ENCODE results near the gene RBP2. TPM values are rescaled to one million over a fixed set of nuclear protein-coding genes. Genes with fewer than 3 reads are reported as not detected.

The RBP2 gene
- polyA plus RNA-seq, 3 donors: 0.57 to 1.2 (median 0.58) TPM

- no peak for DNase-seq
Observed at GRCh38 chr3:139491027-139491700, 14.8 kb upstream of the RBP2 start.

GRCh38 chr3:139482206-139482605 is 5.9 kb upstream of the RBP2 start:
- DNase-seq: no peak

GRCh38 chr3:139481116-139481515 is 4.8 kb upstream of the RBP2 start:
- DNase-seq: no peak

- no peak for DNase-seq
Observed at GRCh38 chr3:139480585-139480984, 4.3 kb upstream of the RBP2 start.

GRCh38 chr3:139477710-139478640 is 1.7 kb upstream of the RBP2 start:
- DNase-seq: no peak

- DNase-seq: no peak
Observed at GRCh38 chr3:139473155-139473771, 3.1 kb downstream of the RBP2 start.

GRCh38 chr3:139472380-139473010 is 3.8 kb downstream of the RBP2 start:
- DNase-seq: peak; percentile 64

- no peak for DNase-seq
Observed at GRCh38 chr3:139470199-139470598, 6.1 kb downstream of the RBP2 start.

- DNase-seq: no peak
Observed at GRCh38 chr3:139468399-139468798, 7.9 kb downstream of the RBP2 start.

GRCh38 chr3:139466360-139466759 is 10.0 kb downstream of the RBP2 start:
- no peak for DNase-seq

- DNase-seq: no peak
Observed at GRCh38 chr3:139465636-139466035, 10.7 kb downstream of the RBP2 start.

- DNase-seq: no peak
Observed at GRCh38 chr3:139463466-139463865, 12.8 kb downstream of the RBP2 start.

GRCh38 chr3:139460529-139460928 is 15.8 kb downstream of the RBP2 start:
- DNase-seq: no peak

- DNase-seq: no peak
Observed at GRCh38 chr3:139460076-139460475, 16.2 kb downstream of the RBP2 start.

GRCh38 chr3:139458348-139458747 is 18.0 kb downstream of the RBP2 start:
- DNase-seq: no peak

- no peak for DNase-seq
Observed at GRCh38 chr3:139457066-139457465, 19.2 kb downstream of the RBP2 start.

GRCh38 chr3:139456386-139456785 is 19.9 kb downstream of the RBP2 start:
- DNase-seq: no peak

- no peak for DNase-seq
Observed at GRCh38 chr3:139455855-139456254, 20.5 kb downstream of the RBP2 start.

- no peak for DNase-seq
Observed at GRCh38 chr3:139455206-139455605, 21.1 kb downstream of the RBP2 start.

GRCh38 chr3:139454346-139454745 is 22.0 kb downstream of the RBP2 start:
- DNase-seq: no peak

GRCh38 chr3:139450159-139450558 is 26.2 kb downstream of the RBP2 start:
- no peak for DNase-seq

GRCh38 chr3:139449566-139449965 is 26.8 kb downstream of the RBP2 start:
- no peak for DNase-seq

Measured in renal pelvis (tissue), 4 donors.